IPS-18c (cell line): ENCODE data around the gene OR1J2.
"Not testable (repeated sequence)": the region's sequence is repeated elsewhere in the genome, so short reads cannot be mapped to it uniquely, and the experiment has no call there.

ENCODE experiments used
- H3K4me3 ChIP-seq: 2 replicates; pipeline ENCODE4 v1.7.0; 2013; ENCODE audit warnings: low read depth, mild to moderate bottlenecking, low read length, moderate library complexity; ENCODE audit not compliant: insufficient read depth
- H3K9me3 ChIP-seq: one replicate; pipeline ENCODE4 v1.6.1; 2013; ENCODE audit warnings: mild to moderate bottlenecking, low read length, moderate library complexity; ENCODE audit not compliant: control insufficient read depth, insufficient read depth

The OR1J2 gene

DNA sequence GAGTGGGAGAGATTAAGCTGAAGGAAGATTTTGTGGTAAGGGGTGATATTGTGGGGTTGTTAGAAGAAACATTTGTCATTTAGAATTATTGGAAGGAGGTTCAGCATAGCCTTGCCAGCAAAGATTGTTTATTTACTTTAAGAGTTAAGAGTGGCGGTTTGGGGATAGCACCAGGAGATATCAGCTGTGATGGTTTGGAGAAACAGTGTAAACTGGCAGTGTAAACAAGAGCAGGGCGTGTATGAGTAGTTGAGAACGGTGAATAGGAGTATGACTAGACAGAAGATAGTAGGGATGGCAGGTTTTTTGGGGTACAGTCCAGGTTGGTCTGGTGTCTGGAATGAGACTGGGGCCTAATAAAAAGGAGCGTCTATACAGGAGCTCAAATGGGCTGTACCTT is 20.6 kb downstream of the OR1J2 start:
- not testable (repeated sequence) for H3K4me3 ChIP-seq, H3K9me3 ChIP-seq

- no peak overlapping the region for H3K4me3 ChIP-seq
- no peaks in the 10 kb centered on the region for H3K9me3 ChIP-seq
These were observed 25.5 kb downstream of the OR1J2 start for GRCh38 chr9:122536134-122536533.

DNA sequence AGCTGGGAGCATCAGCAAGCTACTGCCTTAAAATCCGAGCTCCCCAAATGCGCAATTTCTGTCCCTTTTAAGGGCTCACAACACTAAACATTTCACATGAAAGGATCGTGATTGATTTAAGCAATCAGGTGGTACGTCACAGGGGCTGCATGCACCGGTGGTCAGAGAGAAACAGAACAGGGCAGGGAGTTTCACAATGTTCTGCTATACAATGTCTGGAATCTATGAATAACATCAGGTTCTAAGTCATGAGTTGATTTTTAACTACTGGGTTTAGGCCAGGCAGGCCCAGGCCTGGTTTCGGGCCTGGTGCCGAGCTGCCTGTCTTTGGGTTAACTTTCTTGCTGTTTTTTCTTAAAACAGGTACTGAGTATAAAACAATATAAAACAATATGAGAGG is 26.5 kb downstream of the OR1J2 start:
- not testable (repeated sequence) for H3K9me3 ChIP-seq, H3K4me3 ChIP-seq

DNA sequence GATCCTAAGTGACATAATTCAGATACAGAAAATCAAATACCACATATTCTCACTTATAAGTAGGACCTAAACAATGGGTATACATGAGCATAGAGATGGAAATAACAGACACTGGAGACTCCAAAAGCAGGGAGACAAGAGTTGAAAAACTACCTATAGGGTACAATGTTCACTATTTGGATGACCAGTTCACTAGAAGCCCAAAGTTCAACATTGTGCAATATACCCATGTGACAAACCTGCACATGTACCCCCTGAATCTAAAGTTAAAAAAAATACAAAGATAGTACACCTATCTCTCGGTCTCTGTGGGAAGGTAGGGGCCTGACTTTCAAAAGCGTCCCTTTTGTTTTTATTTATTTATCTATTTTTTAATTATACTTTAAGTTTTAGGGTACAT is 28.2 kb downstream of the OR1J2 start:
- H3K9me3 ChIP-seq, result no peaks in the 10 kb centered on the region
- H3K4me3 ChIP-seq, result no peak overlapping the region

DNA sequence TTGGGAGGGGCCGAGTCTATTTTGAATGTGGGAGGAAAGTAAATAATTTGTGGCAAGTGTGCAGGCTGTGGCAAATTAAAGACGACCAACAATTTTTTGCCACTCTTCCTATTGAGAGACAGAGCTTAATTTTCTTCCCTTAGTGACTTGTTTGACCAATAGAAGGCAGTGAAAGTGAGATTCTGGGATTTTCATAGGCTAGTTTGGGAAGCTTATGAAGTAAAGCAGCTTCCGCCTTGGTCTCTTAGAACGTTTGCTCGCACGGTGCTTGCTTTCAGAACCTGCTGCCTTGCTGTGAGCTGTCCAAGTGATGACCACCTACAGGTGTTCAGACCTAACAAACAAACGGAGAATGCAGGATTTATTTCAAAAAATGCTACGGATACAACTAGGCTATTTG is 35.6 kb downstream of the OR1J2 start:
- Histone ChIP-seq H3K9me3 (peaks cover 2% of the 10 kb centered on the region), H3K4me3 (no peak overlapping the region)

- Histone ChIP-seq H3K9me3 (peaks cover 2% of the 10 kb centered on the region), H3K4me3 (no peak overlapping the region)
These were observed 40.8 kb downstream of the OR1J2 start for GRCh38 chr9:122551371-122551770.

- Histone ChIP-seq H3K9me3 (peaks cover 2% of the 10 kb centered on the region), H3K4me3 (no peak within 1 kb of the TSS)
These were observed 42.2 kb downstream of the OR1J2 start, which contains the start of gene OR1N2 for GRCh38 chr9:122552812-122553211. Gene OR1N2, plus strand, starts transcription at chr9:122553112. Its CDS starts 100 bp downstream, at chr9:122553212.
